HL-60 (cell line): ENCODE measurements around the gene DNAJC25.

Experiments
- DNase-seq, 2 experiments: peaks; one replicate each; pipeline ENCODE4 v3.0.0-alpha.2; 2010 to 2020; ENCODE audit warnings: low read depth in 1 of 2, low spot score in 1 of 2
- H3K27ac ChIP-seq: fragments of 250-450 bp; sonication (Bioruptor Pico); replicated peaks from 2 replicates; pipeline ENCODE4 v1.5.1; 2020; ENCODE audit warnings: mild to moderate bottlenecking, moderate library complexity
- H3K27me3 ChIP-seq: fragments of 250-450 bp; sonication (Bioruptor Pico); 2 replicates; pipeline ENCODE4 v1.5.1; 2021; ENCODE audit warnings: mild to moderate bottlenecking, moderate library complexity; ENCODE audit not compliant: insufficient read depth, poor library complexity, severe bottlenecking
- H3K4me3 ChIP-seq: replicated peaks from 2 replicates; pipeline ENCODE4 v1.5.1; 2011; ENCODE audit warnings: mild to moderate bottlenecking, control low read depth, low read length; ENCODE audit not compliant: insufficient read depth
- CTCF ChIP-seq: IDR thresholded peaks from one replicate; pipeline ENCODE4 v1.5.1; 2011; ENCODE audit warnings: low read length, control low read depth, inconsistent platforms; ENCODE audit not compliant: insufficient read depth
- GABPA ChIP-seq: IDR thresholded peaks from 2 replicates; pipeline ENCODE4 v1.6.1; 2012; ENCODE audit warnings: low read depth
- POLR2AphosphoS5 ChIP-seq: IDR thresholded peaks from 2 replicates; pipeline ENCODE4 v1.6.1; 2012; ENCODE audit warnings: low read depth
- SPI1 ChIP-seq: IDR thresholded peaks from 2 replicates; pipeline ENCODE4 v1.6.1; 2012; ENCODE audit warnings: low read depth, mild to moderate bottlenecking, borderline replicate concordance
- TF ChIP-seq, protein P1 (sequence below): IDR thresholded peaks from 2 replicates; pipeline ENCODE4 v1.6.1; 2012; ENCODE audit warnings: low read depth; ENCODE audit not compliant: insufficient replicate concordance

Gene DNAJC25

DNA sequence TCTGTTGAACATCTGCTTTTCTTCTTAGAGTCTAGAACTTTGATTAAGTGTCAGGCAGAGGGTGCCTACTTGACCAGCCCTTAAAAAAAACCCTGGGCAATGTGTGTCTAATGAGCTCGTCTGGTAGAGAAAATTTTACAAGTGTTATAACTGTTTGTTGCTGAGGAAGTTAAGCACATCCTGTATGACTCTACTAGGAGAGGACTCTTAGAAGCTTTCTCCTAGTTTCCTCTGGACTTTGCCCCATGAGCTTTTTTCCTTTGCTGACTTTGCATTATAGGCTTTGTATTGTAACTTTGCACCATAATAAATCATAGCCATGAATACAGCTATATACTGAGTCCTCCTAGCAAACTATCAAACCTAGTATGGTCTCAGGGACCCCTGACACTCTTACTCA, 69.6 kb downstream of the DNAJC25 start:
- H3K4me3 ChIP-seq = no peak overlapping the region
- H3K27ac ChIP-seq = no peak overlapping the region
- H3K27me3 ChIP-seq = no peaks in the 10 kb centered on the region
- TF ChIP-seq CTCF = no peak
- TF ChIP-seq GABPA = no peak
- TF ChIP-seq, protein P1, sequence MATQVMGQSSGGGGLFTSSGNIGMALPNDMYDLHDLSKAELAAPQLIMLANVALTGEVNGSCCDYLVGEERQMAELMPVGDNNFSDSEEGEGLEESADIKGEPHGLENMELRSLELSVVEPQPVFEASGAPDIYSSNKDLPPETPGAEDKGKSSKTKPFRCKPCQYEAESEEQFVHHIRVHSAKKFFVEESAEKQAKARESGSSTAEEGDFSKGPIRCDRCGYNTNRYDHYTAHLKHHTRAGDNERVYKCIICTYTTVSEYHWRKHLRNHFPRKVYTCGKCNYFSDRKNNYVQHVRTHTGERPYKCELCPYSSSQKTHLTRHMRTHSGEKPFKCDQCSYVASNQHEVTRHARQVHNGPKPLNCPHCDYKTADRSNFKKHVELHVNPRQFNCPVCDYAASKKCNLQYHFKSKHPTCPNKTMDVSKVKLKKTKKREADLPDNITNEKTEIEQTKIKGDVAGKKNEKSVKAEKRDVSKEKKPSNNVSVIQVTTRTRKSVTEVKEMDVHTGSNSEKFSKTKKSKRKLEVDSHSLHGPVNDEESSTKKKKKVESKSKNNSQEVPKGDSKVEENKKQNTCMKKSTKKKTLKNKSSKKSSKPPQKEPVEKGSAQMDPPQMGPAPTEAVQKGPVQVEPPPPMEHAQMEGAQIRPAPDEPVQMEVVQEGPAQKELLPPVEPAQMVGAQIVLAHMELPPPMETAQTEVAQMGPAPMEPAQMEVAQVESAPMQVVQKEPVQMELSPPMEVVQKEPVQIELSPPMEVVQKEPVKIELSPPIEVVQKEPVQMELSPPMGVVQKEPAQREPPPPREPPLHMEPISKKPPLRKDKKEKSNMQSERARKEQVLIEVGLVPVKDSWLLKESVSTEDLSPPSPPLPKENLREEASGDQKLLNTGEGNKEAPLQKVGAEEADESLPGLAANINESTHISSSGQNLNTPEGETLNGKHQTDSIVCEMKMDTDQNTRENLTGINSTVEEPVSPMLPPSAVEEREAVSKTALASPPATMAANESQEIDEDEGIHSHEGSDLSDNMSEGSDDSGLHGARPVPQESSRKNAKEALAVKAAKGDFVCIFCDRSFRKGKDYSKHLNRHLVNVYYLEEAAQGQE = no peak
- no peak for TF ChIP-seq SPI1
- no peak for TF ChIP-seq POLR2AphosphoS5
- no peak for DNase-seq
